Calu3 (cell line): ENCODE results near the gene CFP. TPM values are rescaled to one million over a fixed set of nuclear protein-coding genes. Genes with fewer than 3 reads are reported as not detected.
A peak's percentile ranks its signal among the peaks of the same experiment; 100 is the strongest.

Experiments used
- BruUV-seq: library from RNA; stranded (reverse); fragments of 400-500 nt; replicated peaks from 2 replicates; lab custom pipeline; 2021; lab: Mats Ljungman, UMichigan
- CTCF ChIA-PET: fragments of 300-600 bp; sonication (Branson Sonifier 250); formaldehyde crosslinking; loops from one replicate; lab custom pipeline; 2022; ENCODE audit warnings: antibody characterized with exemption; lab: Charles Lee
- DNase-seq: peaks from one replicate; pipeline ENCODE4 v3.0.0; 2022
- H3K27ac Mint-ChIP-seq: one replicate; pipeline ENCODE4 v1.8.0; 2022; ENCODE audit warnings: mixed read lengths; ENCODE audit not compliant: unreplicated experiment
- H3K27me3 Mint-ChIP-seq: one replicate; pipeline ENCODE4 v1.8.0; 2022; ENCODE audit warnings: mixed read lengths; ENCODE audit not compliant: unreplicated experiment
- H3K36me3 Mint-ChIP-seq: one replicate; pipeline ENCODE4 v1.8.0; 2022; ENCODE audit warnings: mild to moderate bottlenecking, moderate library complexity, mixed read lengths; ENCODE audit not compliant: insufficient read depth, unreplicated experiment
- H3K4me1 Mint-ChIP-seq: one replicate; pipeline ENCODE4 v1.8.0; 2022; ENCODE audit warnings: mild to moderate bottlenecking, low read depth, mixed read lengths; ENCODE audit not compliant: unreplicated experiment
- H3K4me3 Mint-ChIP-seq: one replicate; pipeline ENCODE4 v1.8.0; 2022; ENCODE audit warnings: mild to moderate bottlenecking, low read depth, moderate library complexity, mixed read lengths; ENCODE audit not compliant: unreplicated experiment
- H3K9me3 Mint-ChIP-seq: one replicate; pipeline ENCODE4 v1.8.0; 2022; ENCODE audit warnings: low read depth, mixed read lengths; ENCODE audit not compliant: unreplicated experiment
- CTCF ChIP-seq: fragments of 200-600 bp; IDR thresholded peaks from one replicate; pipeline ENCODE4 v1.8.0; 2022; ENCODE audit warnings: antibody characterized with exemption; ENCODE audit not compliant: unreplicated experiment
- intact Hi-C: fragments of 100-400 bp; cut with micrococcal nuclease; formaldehyde crosslinking; loops from one replicate; pipeline ENCODE4 v1.10.0; 2022; ENCODE audit not compliant: unreplicated experiment
- total RNA-seq: library from RNA; stranded (reverse); gene quantifications from 2 replicates; pipeline ENCODE4 v1.2.3, GENCODE V29; 2022

CFP gene
- total RNA-seq, 1 experiment from 2014 or later: 1.2 TPM

- CTCF ChIA-PET: no interaction called here
- H3K4me1 Mint-ChIP-seq: peaks cover 30% of the 10 kb centered on the region
- no TSS peak for BruUV-seq
- no peak for TF ChIP-seq CTCF
- no peaks in the 10 kb centered on the region for H3K27me3 Mint-ChIP-seq
- DNase-seq: no peak
- H3K9me3 Mint-ChIP-seq: no peaks in the 10 kb centered on the region
- no peak overlapping the region for H3K4me3 Mint-ChIP-seq
- intact Hi-C loops: no loop called here
- peaks cover 25% of the 10 kb centered on the region for H3K36me3 Mint-ChIP-seq
- H3K27ac Mint-ChIP-seq: no peak overlapping the region
Measured at GRCh38 chrX:47576021-47576898, 53.5 kb downstream of the CFP start.

- no peak for TF ChIP-seq CTCF
- DNase-seq: no peak
- Mint-ChIP-seq H3K27me3 (no peaks in the 10 kb centered on the region), H3K36me3 (peaks cover 37% of the 10 kb centered on the region), H3K4me1 (peaks cover 30% of the 10 kb centered on the region), H3K27ac (no peak overlapping the region), H3K4me3 (no peak overlapping the region), H3K9me3 (no peaks in the 10 kb centered on the region)
- no TSS peak for BruUV-seq
- intact Hi-C loops: no loop called here
- CTCF ChIA-PET: no interaction called here
Measured at GRCh38 chrX:47574547-47575301, 55.0 kb downstream of the CFP start.

- peaks cover 43% of the 10 kb centered on the region for H3K36me3 Mint-ChIP-seq
- CTCF ChIA-PET: no interaction called here
- H3K27me3 Mint-ChIP-seq: no peaks in the 10 kb centered on the region
- intact Hi-C loops: no loop called here
- no peak for TF ChIP-seq CTCF
- no peak overlapping the region for H3K4me3 Mint-ChIP-seq
- DNase-seq: no peak
- H3K9me3 Mint-ChIP-seq: no peaks in the 10 kb centered on the region
- BruUV-seq: no TSS peak
- H3K27ac Mint-ChIP-seq: no peak overlapping the region
- peaks cover 30% of the 10 kb centered on the region for H3K4me1 Mint-ChIP-seq
Measured at GRCh38 chrX:47574076-47574546, 55.6 kb downstream of the CFP start.

- H3K9me3 Mint-ChIP-seq: no peaks in the 10 kb centered on the region
- no TSS peak for BruUV-seq
- CTCF ChIA-PET: no interaction called here
- DNase-seq: no peak
- intact Hi-C loops: no loop called here
- peak overlapping the region; percentile 38 for H3K27ac Mint-ChIP-seq
- no peak overlapping the region for H3K4me3 Mint-ChIP-seq
- peaks cover 49% of the 10 kb centered on the region for H3K36me3 Mint-ChIP-seq
- TF ChIP-seq CTCF: no peak
- no peaks in the 10 kb centered on the region for H3K27me3 Mint-ChIP-seq
- peaks cover 30% of the 10 kb centered on the region for H3K4me1 Mint-ChIP-seq
Measured at GRCh38 chrX:47573341-47574075, 56.2 kb downstream of the CFP start.
